HEK293T (cell line): ENCODE data around the gene SIGLEC14.
"Not testable (repeated sequence)": the region's sequence is repeated elsewhere in the genome, so short reads cannot be mapped to it uniquely, and the experiment has no call there.

ENCODE experiments used
- CTCF ChIA-PET: fragments of 350-600 bp; formaldehyde crosslinking; extraction: SDS; loops from one replicate; lab custom pipeline; 2021; ENCODE audit warnings: antibody characterized with exemption, inconsistent platforms; lab: Yijun Ruan, JAX
- POLR2A ChIA-PET: fragments of 350-600 bp; formaldehyde crosslinking; extraction: SDS; loops from one replicate; lab custom pipeline; 2020; ENCODE audit warnings: antibody characterized with exemption, inconsistent platforms; lab: Yijun Ruan, JAX
- DNase-seq: peaks from one replicate; pipeline ENCODE4 v3.0.0; 2012; ENCODE audit warnings: mixed read lengths; ENCODE audit errors: extremely low spot score
- ARNT ChIP-seq: fragments of 450-650 bp; IDR thresholded peaks from 2 replicates; pipeline ENCODE4 v1.6.1; 2017; ENCODE audit warnings: mild to moderate bottlenecking
- BHLHE40 ChIP-seq: fragments of 450-650 bp; IDR thresholded peaks from 2 replicates; pipeline ENCODE4 v1.6.1; 2016; ENCODE audit warnings: mild to moderate bottlenecking, moderate library complexity, borderline replicate concordance
- CTBP1 ChIP-seq: fragments of 450-650 bp; IDR thresholded peaks from 2 replicates; pipeline ENCODE4 v1.6.1; 2016; ENCODE audit warnings: borderline replicate concordance
- ELF4 ChIP-seq: fragments of 450-650 bp; IDR thresholded peaks from 2 replicates; pipeline ENCODE4 v1.6.1; 2017; ENCODE audit warnings: antibody characterized with exemption
- FOXA1 ChIP-seq: fragments of 450-650 bp; IDR thresholded peaks from 2 replicates; pipeline ENCODE4 v1.6.1; 2016; ENCODE audit warnings: mild to moderate bottlenecking
- FOXK2 ChIP-seq: fragments of 450-650 bp; IDR thresholded peaks from 2 replicates; pipeline ENCODE4 v1.6.1; 2016; ENCODE audit warnings: mild to moderate bottlenecking
- FOXM1 ChIP-seq: fragments of 450-650 bp; IDR thresholded peaks from 2 replicates; pipeline ENCODE4 v1.6.1; 2017; ENCODE audit warnings: mild to moderate bottlenecking, borderline replicate concordance
- HDGF ChIP-seq: fragments of 450-650 bp; IDR thresholded peaks from 2 replicates; pipeline ENCODE4 v1.6.1; 2017; ENCODE audit warnings: antibody characterized with exemption, borderline replicate concordance
- L3MBTL2 ChIP-seq: fragments of 450-650 bp; conservative IDR thresholded peaks from 2 replicates; pipeline ENCODE4 v1.6.1; 2016; ENCODE audit warnings: mild to moderate bottlenecking
- LEF1 ChIP-seq: fragments of 450-650 bp; IDR thresholded peaks from 2 replicates; pipeline ENCODE4 v1.6.1; 2017; ENCODE audit warnings: mild to moderate bottlenecking, borderline replicate concordance
- NFRKB ChIP-seq: fragments of 450-650 bp; IDR thresholded peaks from 2 replicates; pipeline ENCODE4 v1.6.1; 2016; ENCODE audit warnings: mild to moderate bottlenecking, moderate library complexity
- SP1 ChIP-seq: fragments of 450-650 bp; IDR thresholded peaks from 2 replicates; pipeline ENCODE4 v1.6.1; 2017
- SUZ12 ChIP-seq: fragments of 450-650 bp; IDR thresholded peaks from 2 replicates; pipeline ENCODE4 v1.6.1; 2016; ENCODE audit warnings: mild to moderate bottlenecking
- TARDBP ChIP-seq: fragments of 450-650 bp; IDR thresholded peaks from 2 replicates; pipeline ENCODE4 v1.6.1; 2016
- ZNF384 ChIP-seq: fragments of 450-650 bp; IDR thresholded peaks from 2 replicates; pipeline ENCODE4 v1.6.1; 2016
- TF ChIP-seq, protein P1 (sequence below): fragments of 450-650 bp; IDR thresholded peaks from 2 replicates; pipeline ENCODE4 v1.6.1; 2016

The SIGLEC14 gene

GRCh38 chr19:51646730-51647129 lies at the start of gene SIGLEC14:
SIGLEC14 (minus strand) TSS chr19:51646825; CDS start chr19:51646759, 66 bp downstream.
- CTCF ChIA-PET, POLR2A ChIA-PET, DNase-seq: not testable (repeated sequence)

GRCh38 chr19:51695702-51696315 lies 49.2 kb upstream of the SIGLEC14 start:
- ChIA-PET POLR2A (no interaction called here), CTCF (interaction anchor here (2.0 kb wide), 1 partner anchor 8 kb away, joined by 7 read pairs; no protein-coding TSS in a partner anchor)

GRCh38 chr19:51695088-51695487 lies 48.5 kb upstream of the SIGLEC14 start:
- CTCF ChIA-PET = interaction anchor here (2.0 kb wide), 1 partner anchor 9 kb away, joined by 7 read pairs; no protein-coding TSS in a partner anchor
- POLR2A ChIA-PET = no interaction called here
- DNase-seq = no peak
- TF ChIP-seq TARDBP (no peak), FOXM1 (no peak), CTBP1 (no peak), SUZ12 (no peak), FOXA1 (no peak), LEF1 (no peak), HDGF (no peak), ARNT (no peak), L3MBTL2 (no peak), ELF4 (no peak), SP1 (no peak), FOXK2 (no peak), NFRKB (no peak), ZNF384 (no peak), BHLHE40 (no peak)
- TF ChIP-seq, protein P1, sequence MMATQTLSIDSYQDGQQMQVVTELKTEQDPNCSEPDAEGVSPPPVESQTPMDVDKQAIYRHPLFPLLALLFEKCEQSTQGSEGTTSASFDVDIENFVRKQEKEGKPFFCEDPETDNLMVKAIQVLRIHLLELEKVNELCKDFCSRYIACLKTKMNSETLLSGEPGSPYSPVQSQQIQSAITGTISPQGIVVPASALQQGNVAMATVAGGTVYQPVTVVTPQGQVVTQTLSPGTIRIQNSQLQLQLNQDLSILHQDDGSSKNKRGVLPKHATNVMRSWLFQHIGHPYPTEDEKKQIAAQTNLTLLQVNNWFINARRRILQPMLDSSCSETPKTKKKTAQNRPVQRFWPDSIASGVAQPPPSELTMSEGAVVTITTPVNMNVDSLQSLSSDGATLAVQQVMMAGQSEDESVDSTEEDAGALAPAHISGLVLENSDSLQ = no peak

More at GRCh38 chr19:51695702-51696315, 49.2 kb upstream of the SIGLEC14 start:
- TF ChIP-seq ELF4 (no peak), NFRKB (no peak), L3MBTL2 (no peak), TARDBP (no peak), FOXK2 (no peak), SP1 (no peak), SUZ12 (no peak)
- TF ChIP-seq, protein P1 = no peak
- DNase-seq = no peak

GRCh38 chr19:51694318-51695085 lies 47.9 kb upstream of the SIGLEC14 start:
- DNase-seq = no peak
- ChIA-PET POLR2A (no interaction called here), CTCF (interaction anchor here (2.0 kb wide), 1 partner anchor 9 kb away, joined by 7 read pairs; no protein-coding TSS in a partner anchor)
- TF ChIP-seq, protein P1 = no peak
- TF ChIP-seq NFRKB (no peak), FOXK2 (no peak), TARDBP (no peak), ZNF384 (no peak), CTBP1 (no peak), ELF4 (no peak), BHLHE40 (no peak), L3MBTL2 (no peak), SP1 (no peak), SUZ12 (no peak), LEF1 (no peak), ARNT (no peak), HDGF (no peak), FOXM1 (no peak), FOXA1 (no peak)

DNA sequence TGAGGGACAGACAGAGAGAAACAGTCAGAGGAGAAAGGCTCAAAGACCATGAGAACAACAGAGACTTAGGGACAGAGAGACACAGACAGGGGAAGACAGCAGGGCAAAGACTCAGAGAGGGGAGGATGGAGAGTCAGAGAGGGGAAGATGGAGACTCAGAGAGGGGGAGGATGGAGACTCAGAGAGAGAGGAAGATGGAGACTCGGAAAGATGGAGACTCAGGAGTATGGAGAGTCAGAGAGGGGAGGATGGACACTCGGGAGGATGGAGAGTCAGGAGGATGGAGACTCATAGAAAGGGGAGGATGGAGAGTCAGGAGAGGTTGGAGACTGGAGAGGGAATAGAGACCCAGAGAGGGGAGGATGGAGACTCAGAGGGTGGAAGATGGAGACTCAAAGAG lies 47.2 kb upstream of the SIGLEC14 start:
- TF ChIP-seq ARNT (no peak), FOXM1 (no peak), NFRKB (no peak), SP1 (no peak), CTBP1 (no peak)
- CTCF ChIA-PET = interaction anchor here (2.0 kb wide), 1 partner anchor 10 kb away, joined by 7 read pairs; no protein-coding TSS in a partner anchor
- POLR2A ChIA-PET = no interaction called here
- DNase-seq = no peak

- CTCF ChIA-PET = no interaction called here
- TF ChIP-seq FOXK2 (no peak), L3MBTL2 (no peak), ZNF384 (no peak), FOXA1 (no peak), HDGF (no peak), FOXM1 (no peak), ELF4 (no peak), CTBP1 (no peak), LEF1 (no peak), ARNT (no peak), SUZ12 (no peak), BHLHE40 (no peak), NFRKB (no peak), SP1 (no peak), TARDBP (no peak)
- TF ChIP-seq, protein P1 = no peak
- POLR2A ChIA-PET = no interaction called here
- DNase-seq = no peak
Observed at GRCh38 chr19:51693260-51693659, 46.6 kb upstream of the SIGLEC14 start, which contains the start of gene SPACA6. SPACA6 (plus strand) TSS chr19:51693330; CDS start chr19:51693527, 197 bp downstream.
